HCT116 (cell line): ENCODE measurements around the gene OPHN1. TPM values are rescaled to one million over a fixed set of nuclear protein-coding genes. Genes with fewer than 3 reads are reported as not detected.

Experiments used
- ATAC-seq: fragments of 200-7000 bp; cut with Tn5 transposase; 2 replicates; pipeline ENCODE4 v1.9.1; 2020; ENCODE audit warnings: mild to moderate bottlenecking, moderate library complexity
- BruUV-seq: library from RNA; stranded (reverse); fragments of 400-500 nt; replicated peaks from 2 replicates; lab custom pipeline; 2021; lab: Mats Ljungman, UMichigan
- CTCF ChIA-PET: fragments of 300-600 bp; sonication (Branson Sonifier 250); formaldehyde crosslinking; loops from one replicate; lab custom pipeline; 2021; ENCODE audit warnings: antibody characterized with exemption; lab: Charles Lee
- POLR2A ChIA-PET: fragments of 300-600, 350-600 bp; sonication (Branson Sonifier 250); formaldehyde crosslinking; loops from one replicate; lab custom pipeline; 2021; ENCODE audit warnings: antibody characterized with exemption; lab: Charles Lee
- RAD21 ChIA-PET, 2 experiments: fragments of 300-600 bp; sonication (Branson Sonifier 250); formaldehyde crosslinking; loops; one replicate each; lab custom pipeline; 2023; ENCODE audit warnings: low total read pairs in 2 of 2; ENCODE audit not compliant: uncharacterized antibody in 2 of 2, unreplicated experiment in 2 of 2, low non-redundant PET in 1 of 2; lab: Charles Lee
- DNase-seq: peaks from one replicate; pipeline ENCODE4 v3.0.0-alpha.2; 2010; ENCODE audit warnings: low read depth, low spot score
- H2AFZ ChIP-seq: fragments of 200-600 bp; shearing (Covaris generic), sonication (generic); 2 replicates; pipeline ENCODE4 v1.6.1; 2017; ENCODE audit warnings: low read depth, mixed run types, mixed read lengths, antibody characterized with exemption, low read length; ENCODE audit not compliant: poor library complexity, severe bottlenecking
- H3K27ac ChIP-seq: 2 replicates; pipeline ENCODE4 v1.5.1; 2012; ENCODE audit warnings: low read depth, low read length
- H3K27me3 ChIP-seq: fragments of 200-600 bp; sonication (generic); 2 replicates; pipeline ENCODE4 v1.6.1; 2016; ENCODE audit warnings: mixed run types, low read length, mixed read lengths; ENCODE audit not compliant: insufficient read depth
- H3K36me3 ChIP-seq, 2 experiments: fragments of 200-500 bp in 1 of 2; fragments of 200-600 bp in 1 of 2; sonication (Bioruptor generic) in 1 of 2; sonication (generic) in 1 of 2; 2 replicates each; pipeline versions ENCODE4 v1.5.1 to v1.6.1; 2014 to 2016; ENCODE audit warnings: low read length in 2 of 2, inconsistent platforms in 1 of 2, mixed read lengths in 1 of 2, mixed run types in 1 of 2; ENCODE audit not compliant: insufficient read depth in 2 of 2, control insufficient read depth in 1 of 2
- H3K4me1 ChIP-seq, 2 experiments: fragments of 200-600 bp in 1 of 2; sonication (generic) in 1 of 2; 2 replicates each; pipeline versions ENCODE4 v1.5.1 to v1.6.1; 2012 to 2017; ENCODE audit warnings: low read length in 2 of 2, inconsistent platforms in 1 of 2, mild to moderate bottlenecking in 1 of 2, mixed read lengths in 1 of 2, mixed run types in 1 of 2, moderate library complexity in 1 of 2; ENCODE audit not compliant: insufficient read depth in 2 of 2, control insufficient read depth in 1 of 2
- H3K4me2 ChIP-seq: fragments of 200-600 bp; sonication (generic); 2 replicates; pipeline ENCODE4 v1.6.1; 2017; ENCODE audit warnings: mixed run types, low read length, mixed read lengths
- H3K4me3 ChIP-seq, 2 experiments: fragments of 200-600 bp in 1 of 2; sonication (generic) in 1 of 2; replicated peaks in 1 of 2; 2 replicates each; pipeline ENCODE4 v1.5.1; 2011 to 2016; ENCODE audit warnings: low read length in 2 of 2, control low read depth in 1 of 2, low read depth in 1 of 2, mild to moderate bottlenecking in 1 of 2, mixed read lengths in 1 of 2, mixed run types in 1 of 2
- H3K79me2 ChIP-seq: fragments of 200-600 bp; sonication (generic); 2 replicates; pipeline ENCODE4 v1.6.1; 2017; ENCODE audit warnings: mild to moderate bottlenecking, mixed run types, low read length, moderate library complexity, mixed read lengths; ENCODE audit not compliant: insufficient read depth
- H3K9ac ChIP-seq: fragments of 200-600 bp; sonication (generic); 2 replicates; pipeline ENCODE4 v1.6.1; 2016; ENCODE audit warnings: low read length, mixed read lengths
- H3K9me2 ChIP-seq: fragments of 200-600 bp; sonication (generic), shearing (Covaris generic); 2 replicates; pipeline ENCODE4 v1.6.1; 2017; ENCODE audit warnings: mixed run types, mild to moderate bottlenecking, moderate library complexity; ENCODE audit not compliant: insufficient read depth
- H3K9me3 ChIP-seq, 2 experiments: fragments of 200-500 bp in 1 of 2; fragments of 200-600 bp in 1 of 2; sonication (Bioruptor generic) in 1 of 2; sonication (generic) in 1 of 2; 2 replicates each; pipeline ENCODE4 v1.6.1; 2014 to 2017; ENCODE audit warnings: low read length in 2 of 2, mixed read lengths in 2 of 2, inconsistent platforms in 1 of 2, low read depth in 1 of 2, mild to moderate bottlenecking in 1 of 2, mixed run types in 1 of 2, moderate library complexity in 1 of 2; ENCODE audit not compliant: control insufficient read depth in 1 of 2, insufficient read depth in 1 of 2
- H4K20me1 ChIP-seq: fragments of 200-600 bp; sonication (generic), shearing (Covaris generic); 2 replicates; pipeline ENCODE4 v1.6.1; 2017; ENCODE audit warnings: mixed run types, mild to moderate bottlenecking, moderate library complexity; ENCODE audit not compliant: insufficient read depth
- CBX3 ChIP-seq: IDR thresholded peaks from 2 replicates; pipeline ENCODE4 v1.6.1; 2012; ENCODE audit warnings: low read depth
- CTCF ChIP-seq, 3 experiments: fragments of 200-600 bp in 1 of 3; sonication (generic) in 1 of 3; IDR thresholded peaks in 2 of 3; conservative IDR thresholded peaks in 1 of 3; 2 replicates each; pipeline ENCODE4 v1.5.1; 2012 to 2017; ENCODE audit warnings: low read depth in 2 of 3, low read length in 2 of 3, antibody characterized with exemption in 1 of 3, borderline replicate concordance in 1 of 3, control low read depth in 1 of 3, mild to moderate bottlenecking in 1 of 3, mixed read lengths in 1 of 3, mixed run types in 1 of 3, moderate library complexity in 1 of 3; ENCODE audit not compliant: insufficient read depth in 1 of 3
- EGR1 ChIP-seq: IDR thresholded peaks from 2 replicates; pipeline ENCODE4 v1.6.1; 2012; ENCODE audit warnings: low read depth
- EZH2 ChIP-seq: fragments of 200-600 bp; sonication (generic); IDR thresholded peaks from 2 replicates; pipeline ENCODE4 v1.6.1; 2017; ENCODE audit warnings: antibody characterized with exemption, mixed run types
- EZH2phosphoT487 ChIP-seq: fragments of 200-600 bp; IDR thresholded peaks from 2 replicates; pipeline ENCODE4 v1.6.1; 2018; ENCODE audit warnings: antibody characterized with exemption, borderline replicate concordance
- FOSL1 ChIP-seq: IDR thresholded peaks from 2 replicates; pipeline ENCODE4 v1.6.1; 2012; ENCODE audit warnings: low read depth
- JUND ChIP-seq: IDR thresholded peaks from 2 replicates; pipeline ENCODE4 v1.6.1; 2012
- MAX ChIP-seq: IDR thresholded peaks from 2 replicates; pipeline ENCODE4 v1.6.1; 2012
- POLR2AphosphoS5 ChIP-seq: IDR thresholded peaks from 2 replicates; pipeline ENCODE4 v1.6.1; 2011; ENCODE audit warnings: mild to moderate bottlenecking, low read depth, low read length, moderate library complexity
- SRF ChIP-seq: IDR thresholded peaks from 2 replicates; pipeline ENCODE4 v1.6.1; 2012; ENCODE audit warnings: low read depth
- YY1 ChIP-seq: IDR thresholded peaks from 2 replicates; pipeline ENCODE4 v1.6.1; 2011; ENCODE audit warnings: low read length, low read depth, moderate library complexity, mild to moderate bottlenecking; ENCODE audit not compliant: insufficient replicate concordance; ENCODE audit errors: extremely low read depth
- ZFX ChIP-seq: fragments of 450-650 bp; IDR thresholded peaks from 2 replicates; pipeline ENCODE4 v1.6.1; 2017
- ZNF274 ChIP-seq: fragments of 200-500 bp; sonication (Bioruptor generic); IDR thresholded peaks from 2 replicates; pipeline ENCODE4 v1.6.1; 2014; ENCODE audit warnings: mild to moderate bottlenecking, low read depth, low read length, inconsistent platforms
- intact Hi-C: fragments of 100-400 bp; cut with micrococcal nuclease; formaldehyde crosslinking; loops from 2 replicates; pipeline ENCODE4 v1.10.0; 2022
- total RNA-seq: library from RNA; stranded (reverse); gene quantifications from one replicate; pipeline ENCODE4 v1.2.1, GENCODE V29; 2021; ENCODE audit not compliant: unreplicated experiment
- TF ChIP-seq, protein P1 (sequence below): IDR thresholded peaks from 2 replicates; pipeline ENCODE4 v1.6.1; 2011; ENCODE audit warnings: mild to moderate bottlenecking, low read length, moderate library complexity; ENCODE audit not compliant: insufficient replicate concordance; ENCODE audit errors: extremely low read depth
- TF ChIP-seq, protein P2 (sequence below): IDR thresholded peaks from 2 replicates; pipeline ENCODE4 v1.6.1; 2012; ENCODE audit warnings: low read depth
- TF ChIP-seq, protein P3 (sequence below): IDR thresholded peaks from 2 replicates; pipeline ENCODE4 v1.6.1; 2012

The OPHN1 gene
- total RNA-seq, 1 experiment from 2014 or later, result 2.9 TPM

GRCh38 chrX:68292471-68292870 is 140.8 kb downstream of the OPHN1 start:
- POLR2A ChIA-PET, result no interaction called here
- no peak for DNase-seq
- RAD21 ChIA-PET, result no interaction called here

More at GRCh38 chrX:68292471-68292870, 140.8 kb downstream of the OPHN1 start:
- Histone ChIP-seq H3K9ac (no peak overlapping the region), H3K9me2 (no peaks in the 10 kb centered on the region), H3K9me3 (no peaks in the 10 kb centered on the region), H3K27ac (no peak overlapping the region), H4K20me1 (no peaks in the 10 kb centered on the region), H3K4me3 (no peak overlapping the region), H3K4me2 (no peak overlapping the region), H3K4me1 (peaks cover 0 to 5% of the 10 kb centered on the region in 2 experiments; a peak in 1 of 4 replicates), H3K27me3 (no peaks in the 10 kb centered on the region), H3K36me3 (no peaks in the 10 kb centered on the region), H2AFZ (no peak overlapping the region), H3K79me2 (no peaks in the 10 kb centered on the region)
- no TSS peak for BruUV-seq
- CTCF ChIA-PET, result no interaction called here
- TF ChIP-seq, protein P1, sequence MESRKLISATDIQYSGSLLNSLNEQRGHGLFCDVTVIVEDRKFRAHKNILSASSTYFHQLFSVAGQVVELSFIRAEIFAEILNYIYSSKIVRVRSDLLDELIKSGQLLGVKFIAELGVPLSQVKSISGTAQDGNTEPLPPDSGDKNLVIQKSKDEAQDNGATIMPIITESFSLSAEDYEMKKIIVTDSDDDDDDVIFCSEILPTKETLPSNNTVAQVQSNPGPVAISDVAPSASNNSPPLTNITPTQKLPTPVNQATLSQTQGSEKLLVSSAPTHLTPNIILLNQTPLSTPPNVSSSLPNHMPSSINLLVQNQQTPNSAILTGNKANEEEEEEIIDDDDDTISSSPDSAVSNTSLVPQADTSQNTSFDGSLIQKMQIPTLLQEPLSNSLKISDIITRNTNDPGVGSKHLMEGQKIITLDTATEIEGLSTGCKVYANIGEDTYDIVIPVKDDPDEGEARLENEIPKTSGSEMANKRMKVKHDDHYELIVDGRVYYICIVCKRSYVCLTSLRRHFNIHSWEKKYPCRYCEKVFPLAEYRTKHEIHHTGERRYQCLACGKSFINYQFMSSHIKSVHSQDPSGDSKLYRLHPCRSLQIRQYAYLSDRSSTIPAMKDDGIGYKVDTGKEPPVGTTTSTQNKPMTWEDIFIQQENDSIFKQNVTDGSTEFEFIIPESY, result no peak
- TF ChIP-seq YY1 (no peak), EGR1 (no peak), CTCF (IDR thresholded peaks at IDR 0.05 in 2 of 3, conservative IDR thresholded peaks at IDR 0.05 in 1 of 3; ENCODE audit: borderline replicate concordance in 1 of 3, insufficient read depth in 1 of 3, low read depth in 2 of 3, low read length in 2 of 3) (no peak), ZFX (no peak), MAX (no peak), EZH2phosphoT487 (no peak), SRF (no peak), EZH2 (no peak), CBX3 (no peak), FOSL1 (no peak), JUND (no peak), ZNF274 (no peak), POLR2AphosphoS5 (no peak)
- TF ChIP-seq, protein P2, sequence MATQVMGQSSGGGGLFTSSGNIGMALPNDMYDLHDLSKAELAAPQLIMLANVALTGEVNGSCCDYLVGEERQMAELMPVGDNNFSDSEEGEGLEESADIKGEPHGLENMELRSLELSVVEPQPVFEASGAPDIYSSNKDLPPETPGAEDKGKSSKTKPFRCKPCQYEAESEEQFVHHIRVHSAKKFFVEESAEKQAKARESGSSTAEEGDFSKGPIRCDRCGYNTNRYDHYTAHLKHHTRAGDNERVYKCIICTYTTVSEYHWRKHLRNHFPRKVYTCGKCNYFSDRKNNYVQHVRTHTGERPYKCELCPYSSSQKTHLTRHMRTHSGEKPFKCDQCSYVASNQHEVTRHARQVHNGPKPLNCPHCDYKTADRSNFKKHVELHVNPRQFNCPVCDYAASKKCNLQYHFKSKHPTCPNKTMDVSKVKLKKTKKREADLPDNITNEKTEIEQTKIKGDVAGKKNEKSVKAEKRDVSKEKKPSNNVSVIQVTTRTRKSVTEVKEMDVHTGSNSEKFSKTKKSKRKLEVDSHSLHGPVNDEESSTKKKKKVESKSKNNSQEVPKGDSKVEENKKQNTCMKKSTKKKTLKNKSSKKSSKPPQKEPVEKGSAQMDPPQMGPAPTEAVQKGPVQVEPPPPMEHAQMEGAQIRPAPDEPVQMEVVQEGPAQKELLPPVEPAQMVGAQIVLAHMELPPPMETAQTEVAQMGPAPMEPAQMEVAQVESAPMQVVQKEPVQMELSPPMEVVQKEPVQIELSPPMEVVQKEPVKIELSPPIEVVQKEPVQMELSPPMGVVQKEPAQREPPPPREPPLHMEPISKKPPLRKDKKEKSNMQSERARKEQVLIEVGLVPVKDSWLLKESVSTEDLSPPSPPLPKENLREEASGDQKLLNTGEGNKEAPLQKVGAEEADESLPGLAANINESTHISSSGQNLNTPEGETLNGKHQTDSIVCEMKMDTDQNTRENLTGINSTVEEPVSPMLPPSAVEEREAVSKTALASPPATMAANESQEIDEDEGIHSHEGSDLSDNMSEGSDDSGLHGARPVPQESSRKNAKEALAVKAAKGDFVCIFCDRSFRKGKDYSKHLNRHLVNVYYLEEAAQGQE, result no peak
- TF ChIP-seq, protein P3, sequence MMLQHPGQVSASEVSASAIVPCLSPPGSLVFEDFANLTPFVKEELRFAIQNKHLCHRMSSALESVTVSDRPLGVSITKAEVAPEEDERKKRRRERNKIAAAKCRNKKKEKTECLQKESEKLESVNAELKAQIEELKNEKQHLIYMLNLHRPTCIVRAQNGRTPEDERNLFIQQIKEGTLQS, result no peak
- intact Hi-C loops, result no loop called here
- ATAC-seq, result no peak
